ENCODE results near the gene MRPS9.

MRPS9 gene

GRCh38 chr2:105144941-105145300 lies 107.1 kb downstream of the MRPS9 start:
- H3K4me3 ChIP-seq (ENCODE audit: low read depth, low read length), result no peak overlapping the region
- no peak for TF ChIP-seq CTCF (IDR thresholded peaks at IDR 0.05; ENCODE audit: low read depth, low read length)
- no peak for DNase-seq (ENCODE audit: low read depth, low spot score)
- in situ Hi-C loops (cut with HindIII; ENCODE audit: low sequenced_read_pairs), result no loop called here

GRCh38 chr2:105149272-105149671 lies 111.4 kb downstream of the MRPS9 start:
- TF ChIP-seq CTCF (IDR thresholded peaks at IDR 0.05; ENCODE audit: low read depth, low read length), result no peak
- no peak overlapping the region for H3K4me3 ChIP-seq (ENCODE audit: low read depth, low read length)
- in situ Hi-C loops (cut with HindIII; ENCODE audit: low sequenced_read_pairs), result no loop called here
- DNase-seq (ENCODE audit: low read depth, low spot score), result no peak
